Measurements from ENCODE around the gene RSPH9.

DNA sequence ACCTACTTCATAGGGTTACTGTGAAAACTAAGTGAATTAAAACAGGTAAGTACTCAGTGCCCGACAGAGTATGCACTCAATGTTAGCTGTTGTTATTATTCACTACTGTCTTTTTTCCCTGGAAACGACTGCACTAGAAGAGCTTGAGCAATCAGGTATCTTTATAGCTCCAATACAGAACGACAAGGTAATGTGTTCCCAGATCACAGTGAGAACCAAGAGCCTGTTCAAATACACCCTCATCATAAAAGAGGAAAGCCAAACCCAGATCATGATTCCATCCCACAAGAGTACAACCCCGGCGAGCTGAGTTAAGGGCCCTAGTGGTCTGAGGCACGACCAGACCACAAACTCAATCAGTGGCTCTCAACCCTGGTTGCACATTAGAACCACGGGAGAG is 32.9 kb downstream of the RSPH9 start:
- no peak for TF ChIP-seq EZH2 (IDR thresholded peaks at IDR 0.05; ENCODE audit: borderline replicate concordance, low read depth, low read length, severe bottlenecking)
- TF ChIP-seq, protein P1, sequence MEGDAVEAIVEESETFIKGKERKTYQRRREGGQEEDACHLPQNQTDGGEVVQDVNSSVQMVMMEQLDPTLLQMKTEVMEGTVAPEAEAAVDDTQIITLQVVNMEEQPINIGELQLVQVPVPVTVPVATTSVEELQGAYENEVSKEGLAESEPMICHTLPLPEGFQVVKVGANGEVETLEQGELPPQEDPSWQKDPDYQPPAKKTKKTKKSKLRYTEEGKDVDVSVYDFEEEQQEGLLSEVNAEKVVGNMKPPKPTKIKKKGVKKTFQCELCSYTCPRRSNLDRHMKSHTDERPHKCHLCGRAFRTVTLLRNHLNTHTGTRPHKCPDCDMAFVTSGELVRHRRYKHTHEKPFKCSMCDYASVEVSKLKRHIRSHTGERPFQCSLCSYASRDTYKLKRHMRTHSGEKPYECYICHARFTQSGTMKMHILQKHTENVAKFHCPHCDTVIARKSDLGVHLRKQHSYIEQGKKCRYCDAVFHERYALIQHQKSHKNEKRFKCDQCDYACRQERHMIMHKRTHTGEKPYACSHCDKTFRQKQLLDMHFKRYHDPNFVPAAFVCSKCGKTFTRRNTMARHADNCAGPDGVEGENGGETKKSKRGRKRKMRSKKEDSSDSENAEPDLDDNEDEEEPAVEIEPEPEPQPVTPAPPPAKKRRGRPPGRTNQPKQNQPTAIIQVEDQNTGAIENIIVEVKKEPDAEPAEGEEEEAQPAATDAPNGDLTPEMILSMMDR (IDR thresholded peaks at IDR 0.05; ENCODE audit: extremely low read depth in 1 of 2, insufficient read depth in 1 of 2, low read depth in 1 of 2, low read length in 2 of 2): no peak
- no peak for TF ChIP-seq POLR2A (IDR thresholded peaks at IDR 0.05; ENCODE audit: low read depth, low read length)

All from endothelial cell of umbilical vein (primary cell).